Lower leg skin (tissue), 3 donors: ENCODE data around the gene MYRIP.

Experiments used
- CTCF ChIP-seq, 3 donors: fragments of 450-650 bp; IDR thresholded peaks; one replicate each; pipeline ENCODE4 v1.5.1; 2016; ENCODE audit warnings: antibody characterized with exemption in 3 of 3, mild to moderate bottlenecking in 3 of 3, moderate library complexity in 2 of 3
- POLR2A ChIP-seq, 2 donors: fragments of 450-650 bp; IDR thresholded peaks; one replicate each; pipeline ENCODE4 v1.6.1; 2016 to 2017; ENCODE audit warnings: antibody characterized with exemption in 2 of 2, mild to moderate bottlenecking in 1 of 2, moderate library complexity in 1 of 2

DNA sequence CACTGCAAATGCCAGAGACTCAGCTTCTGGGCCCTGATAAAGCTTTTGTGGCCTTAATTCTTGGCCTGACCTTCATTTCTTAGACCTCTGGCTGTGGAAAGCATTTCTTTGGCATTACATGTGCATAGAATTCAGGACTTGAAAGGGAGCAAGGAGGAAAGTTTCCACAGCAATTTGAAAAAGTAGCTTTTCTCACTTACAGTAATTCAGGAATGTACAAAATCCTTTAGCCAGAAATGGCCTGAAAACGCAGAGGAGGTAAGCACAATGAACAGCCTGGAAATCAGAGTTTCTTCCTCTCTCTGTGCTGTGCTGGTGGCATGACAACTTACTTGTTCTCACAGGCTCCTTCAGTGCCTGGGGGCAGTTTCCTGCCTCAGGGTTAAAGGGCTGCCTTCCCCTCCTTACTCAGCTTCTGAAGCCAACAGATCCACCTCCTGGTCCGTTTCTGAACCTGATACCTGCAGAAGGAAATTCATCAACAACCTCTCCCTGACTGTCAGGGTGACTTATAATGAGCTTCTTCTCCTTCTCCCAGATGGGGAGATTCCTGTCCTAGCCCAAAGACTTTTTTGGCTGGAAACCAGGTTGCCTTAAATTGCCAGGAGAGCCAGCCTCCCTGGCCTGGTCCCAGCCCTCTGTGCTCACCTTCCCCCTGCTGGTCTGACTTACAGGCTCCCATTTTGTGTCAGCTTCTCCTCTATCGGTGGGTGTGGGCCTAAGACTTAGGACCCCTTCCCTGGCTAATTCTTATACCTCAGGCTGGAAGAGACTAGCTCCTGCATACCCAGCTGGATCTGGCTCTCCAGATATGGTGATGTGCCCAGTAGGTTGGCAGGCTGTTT is 102.3 kb downstream of the MYRIP start:
- TF ChIP-seq CTCF (IDR thresholded peaks at IDR 0.05) (no peak), POLR2A (IDR thresholded peaks at IDR 0.05) (no peak)
